ENCODE data around the gene KIAA1671.

KIAA1671 gene

GRCh38 chr22:25134451-25134850 lies 181.9 kb downstream of the KIAA1671 start:
- in situ Hi-C loops (cut with MboI; ENCODE audit: low sequenced_read_pairs): no loop called here

DNA sequence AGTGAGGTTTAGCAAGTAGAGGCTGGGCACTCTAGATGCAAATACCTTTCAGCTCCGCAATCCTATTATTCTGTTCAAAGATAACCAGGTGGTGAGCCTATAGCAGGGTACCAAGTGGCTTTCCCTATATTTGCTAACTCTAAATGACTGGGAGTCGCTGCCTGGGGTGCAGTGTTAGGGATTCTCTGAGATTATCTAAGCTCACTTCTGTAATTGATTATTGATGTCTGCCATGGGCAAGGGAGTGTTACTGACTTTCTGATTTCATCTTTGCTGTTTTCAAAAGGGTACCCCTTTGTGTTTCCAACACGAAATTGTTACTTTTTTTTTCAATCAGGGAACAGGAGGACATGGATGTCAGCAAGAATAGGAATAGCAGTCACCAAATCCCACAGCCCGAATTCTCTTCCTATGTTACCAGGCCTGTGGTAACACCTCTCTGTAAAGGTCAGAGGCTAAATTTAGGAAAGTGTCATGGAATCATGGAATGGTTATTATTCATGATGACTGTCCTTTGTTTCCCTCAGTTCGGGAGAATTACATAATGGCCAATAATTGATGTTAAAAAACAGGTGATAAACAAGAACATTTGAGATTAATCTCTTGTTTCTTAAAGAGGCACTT lies 184.5 kb downstream of the KIAA1671 start:
- in situ Hi-C loops (cut with MboI; ENCODE audit: low sequenced_read_pairs): no loop called here

DNA sequence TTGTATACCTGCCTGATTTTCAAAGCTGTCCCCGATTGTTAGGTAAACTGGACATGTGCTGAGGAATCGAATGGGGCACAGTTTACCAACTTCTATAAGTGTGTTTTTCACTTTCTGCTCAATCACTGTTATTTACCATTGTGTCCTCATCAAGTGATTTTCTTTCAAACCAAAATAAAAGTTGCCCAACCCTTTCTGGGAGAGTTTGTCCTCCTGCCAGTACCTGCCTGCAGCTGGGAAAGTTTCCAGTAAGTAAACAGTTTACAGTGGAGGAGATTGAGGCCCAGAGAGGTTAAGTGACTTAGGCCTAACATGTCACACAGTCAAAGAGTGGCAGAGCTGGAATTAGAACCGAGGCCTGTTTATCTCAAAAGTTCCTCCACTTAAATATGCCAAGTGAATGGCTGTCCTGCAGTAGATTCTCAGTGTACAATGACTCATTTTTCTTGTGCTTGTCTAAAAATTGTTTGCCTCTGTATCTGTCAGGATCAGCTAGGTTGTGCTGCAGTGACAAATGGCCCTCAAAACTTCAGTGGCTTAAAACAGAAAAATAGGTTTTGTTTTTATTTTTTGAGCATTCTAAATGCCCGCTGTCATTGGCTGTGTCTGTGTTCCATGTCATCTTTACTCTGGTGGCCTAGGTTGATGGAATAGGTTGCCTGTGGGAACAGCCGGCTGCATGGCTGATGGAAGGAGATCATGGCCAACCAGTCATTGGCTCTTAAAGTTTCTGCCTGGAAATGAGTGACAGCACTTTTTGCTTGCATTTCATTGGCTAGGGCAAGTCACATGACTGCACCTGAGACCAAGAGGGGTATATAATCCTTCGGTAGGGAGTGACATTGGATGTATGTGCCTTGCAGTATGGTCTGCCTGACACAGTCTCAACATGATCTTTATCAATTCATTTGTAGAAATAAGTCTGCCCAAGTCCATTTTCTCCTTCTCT lies 185.3 kb downstream of the KIAA1671 start:
- in situ Hi-C loops (cut with MboI; ENCODE audit: low sequenced_read_pairs): no loop called here

- in situ Hi-C loops (cut with MboI; ENCODE audit: low sequenced_read_pairs): no loop called here
These were observed 186.5 kb downstream of the KIAA1671 start for GRCh38 chr22:25139062-25139461.

DNA sequence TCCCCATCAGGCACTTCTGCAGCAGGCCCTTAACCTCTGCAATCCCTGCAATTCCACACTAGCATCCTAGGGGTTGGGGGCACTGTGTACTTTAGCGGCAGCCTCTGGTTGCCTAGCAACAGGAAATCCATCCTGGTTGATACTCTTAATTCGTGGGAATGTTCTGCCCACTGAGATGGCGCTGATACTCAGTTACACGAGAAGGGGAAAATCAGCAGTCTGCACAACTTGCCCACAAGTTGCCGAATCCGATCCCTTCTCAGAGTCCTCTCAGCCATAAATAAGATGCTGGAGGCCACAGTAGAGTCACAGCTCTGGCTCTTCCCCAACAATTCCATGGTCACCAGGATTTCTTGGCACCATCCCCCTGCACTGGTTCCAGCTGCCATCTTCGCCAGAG lies 189.6 kb downstream of the KIAA1671 start:
- in situ Hi-C loops (cut with MboI; ENCODE audit: low sequenced_read_pairs): no loop called here

GRCh38 chr22:25143156-25144076 lies 190.9 kb downstream of the KIAA1671 start:
- in situ Hi-C loops (cut with MboI; ENCODE audit: low sequenced_read_pairs): no loop called here

DNA sequence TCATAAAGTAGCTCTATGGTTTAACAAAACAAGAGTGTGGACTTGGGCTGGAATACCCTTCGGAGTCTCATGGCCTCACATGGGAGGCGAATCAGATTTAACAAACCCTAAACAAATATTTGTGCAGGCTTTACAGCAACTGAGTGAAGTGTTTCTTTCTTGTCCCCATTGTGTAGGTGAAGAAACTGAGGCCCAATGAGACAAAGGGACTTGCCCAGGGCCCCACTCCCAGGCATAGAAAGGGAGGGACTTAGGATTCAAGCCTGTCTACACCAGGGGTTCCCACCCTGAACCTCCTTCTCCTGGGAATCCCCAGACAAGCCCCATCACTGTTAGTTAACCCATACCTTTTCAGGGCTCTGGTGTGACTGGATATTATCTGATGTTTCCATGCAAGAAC lies 192.0 kb downstream of the KIAA1671 start:
- in situ Hi-C loops (cut with MboI; ENCODE audit: low sequenced_read_pairs): no loop called here

GRCh38 chr22:25146307-25146706 lies 193.8 kb downstream of the KIAA1671 start:
- in situ Hi-C loops (cut with MboI; ENCODE audit: low sequenced_read_pairs): no loop called here

DNA sequence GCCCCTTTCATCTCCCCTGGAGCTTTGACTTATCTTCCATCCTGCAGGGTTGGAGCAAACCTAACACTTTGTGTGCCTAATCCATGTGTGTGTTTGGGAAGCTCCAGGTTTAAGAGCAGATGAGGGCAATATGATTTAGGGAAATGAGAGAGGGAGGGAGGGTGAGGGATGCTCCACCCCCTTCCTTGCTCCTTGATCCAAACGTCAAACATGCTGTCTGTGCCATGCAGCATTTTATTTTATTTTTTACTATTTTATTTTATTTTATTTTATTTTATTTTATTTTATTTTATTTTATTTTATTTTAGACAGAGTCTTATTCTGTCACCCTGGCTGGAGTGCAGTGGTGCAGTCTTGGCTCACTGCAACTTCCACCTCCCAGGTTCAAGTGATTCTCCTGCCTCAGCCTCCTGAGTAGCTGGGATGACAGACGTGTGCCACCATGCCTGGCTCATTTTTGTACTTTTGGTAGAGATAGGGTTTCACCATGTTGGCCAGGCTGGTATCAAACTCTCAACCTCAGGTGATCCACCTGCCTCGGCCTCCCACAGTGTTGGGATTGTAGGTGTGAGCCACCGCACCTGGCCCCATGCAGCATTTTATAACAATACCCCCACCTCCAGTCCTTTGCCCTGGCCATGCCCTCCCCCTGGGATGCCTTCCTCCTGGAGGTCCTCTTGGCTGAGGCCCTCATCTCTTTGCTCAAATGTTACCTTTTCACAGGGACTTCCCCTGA lies 194.6 kb downstream of the KIAA1671 start:
- in situ Hi-C loops (cut with MboI; ENCODE audit: low sequenced_read_pairs): no loop called here

DNA sequence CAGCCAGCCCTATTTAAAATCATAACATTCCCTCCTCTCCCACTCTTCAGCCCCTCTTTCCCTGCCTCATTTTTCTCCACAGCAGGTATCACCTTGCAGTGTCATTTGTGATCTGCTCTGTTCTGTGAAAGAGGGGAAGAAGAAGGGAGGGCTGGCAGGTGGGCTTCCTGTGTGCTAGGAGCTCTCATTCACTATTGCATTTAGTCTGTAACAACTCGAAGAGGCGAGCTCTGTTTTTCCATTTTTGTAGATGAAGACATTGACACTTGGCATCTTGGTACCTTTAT lies 195.1 kb downstream of the KIAA1671 start:
- in situ Hi-C loops (cut with MboI; ENCODE audit: low sequenced_read_pairs): no loop called here

GRCh38 chr22:25148149-25148691 lies 195.7 kb downstream of the KIAA1671 start:
- in situ Hi-C loops (cut with MboI; ENCODE audit: low sequenced_read_pairs): no loop called here

- in situ Hi-C loops (cut with MboI; ENCODE audit: low sequenced_read_pairs): no loop called here
These were observed 196.5 kb downstream of the KIAA1671 start for GRCh38 chr22:25149014-25149413.

- in situ Hi-C loops (cut with MboI; ENCODE audit: low sequenced_read_pairs): no loop called here
These were observed 201.6 kb downstream of the KIAA1671 start for GRCh38 chr22:25153961-25154666.

- in situ Hi-C loops (cut with MboI; ENCODE audit: low sequenced_read_pairs): no loop called here
These were observed 202.1 kb downstream of the KIAA1671 start for GRCh38 chr22:25154667-25154999.

GRCh38 chr22:25156736-25157135 lies 204.2 kb downstream of the KIAA1671 start:
- in situ Hi-C loops (cut with MboI; ENCODE audit: low sequenced_read_pairs): no loop called here

DNA sequence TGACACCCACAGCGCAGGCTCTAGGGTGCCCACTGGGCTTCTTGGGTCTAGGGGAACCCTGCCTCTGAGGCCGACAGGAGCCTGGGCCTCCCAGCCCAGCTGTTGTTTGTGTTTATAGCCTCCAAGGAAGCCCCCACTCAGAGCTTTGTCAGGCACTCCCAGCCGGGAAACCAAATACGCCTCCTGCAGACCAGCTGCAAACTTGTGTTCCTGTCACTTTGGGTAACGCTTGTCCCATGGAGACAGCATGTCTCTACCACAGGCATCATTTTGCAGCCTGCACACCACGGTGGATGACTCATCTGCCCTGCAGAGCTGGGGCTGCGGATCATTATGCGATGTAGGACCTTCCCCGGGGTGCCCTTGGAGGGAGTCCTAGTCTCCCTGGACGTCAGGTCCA lies 206.5 kb downstream of the KIAA1671 start:
- in situ Hi-C loops (cut with MboI; ENCODE audit: low sequenced_read_pairs): no loop called here

GRCh38 chr22:25160120-25160996 lies 207.8 kb downstream of the KIAA1671 start:
- in situ Hi-C loops (cut with MboI; ENCODE audit: low sequenced_read_pairs): no loop called here

- in situ Hi-C loops (cut with MboI; ENCODE audit: low sequenced_read_pairs): no loop called here
These were observed 208.8 kb downstream of the KIAA1671 start for GRCh38 chr22:25161017-25161915.

Measured in hTERT RPE-1 (cell line).